ENCODE measurements around the gene SREBF1. TPM values are rescaled to one million over a fixed set of nuclear protein-coding genes. Genes with fewer than 3 reads are reported as not detected.

Gene SREBF1
- total and polyA plus RNA-seq, 10 of the 15 experiments (the other 5 are each of a cell fraction or from before 2014, with no cell fraction given), result 1.4 to 84.6 (median 20.4) TPM

DNA sequence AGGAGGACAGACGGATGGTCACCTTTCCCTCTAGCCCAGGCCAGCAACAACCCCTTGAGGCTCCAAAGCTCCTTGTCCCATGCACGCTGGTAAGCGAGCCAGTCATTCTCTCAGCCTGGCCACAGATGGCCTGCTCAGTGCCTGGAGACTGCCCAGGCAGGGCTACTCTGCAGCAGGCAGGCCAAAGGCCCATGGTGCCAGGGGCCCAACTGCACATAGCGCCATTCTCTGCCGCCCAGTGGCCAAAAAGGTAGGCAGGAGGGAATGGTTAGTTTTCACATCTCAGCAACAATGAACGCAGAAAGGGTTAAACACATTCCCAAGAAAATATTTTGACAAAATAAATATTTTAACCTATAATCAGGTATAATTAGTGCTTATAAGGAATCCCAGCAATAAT lies 7.7 kb upstream of the SREBF1 start (continued):
- TF ChIP-seq, protein P1, sequence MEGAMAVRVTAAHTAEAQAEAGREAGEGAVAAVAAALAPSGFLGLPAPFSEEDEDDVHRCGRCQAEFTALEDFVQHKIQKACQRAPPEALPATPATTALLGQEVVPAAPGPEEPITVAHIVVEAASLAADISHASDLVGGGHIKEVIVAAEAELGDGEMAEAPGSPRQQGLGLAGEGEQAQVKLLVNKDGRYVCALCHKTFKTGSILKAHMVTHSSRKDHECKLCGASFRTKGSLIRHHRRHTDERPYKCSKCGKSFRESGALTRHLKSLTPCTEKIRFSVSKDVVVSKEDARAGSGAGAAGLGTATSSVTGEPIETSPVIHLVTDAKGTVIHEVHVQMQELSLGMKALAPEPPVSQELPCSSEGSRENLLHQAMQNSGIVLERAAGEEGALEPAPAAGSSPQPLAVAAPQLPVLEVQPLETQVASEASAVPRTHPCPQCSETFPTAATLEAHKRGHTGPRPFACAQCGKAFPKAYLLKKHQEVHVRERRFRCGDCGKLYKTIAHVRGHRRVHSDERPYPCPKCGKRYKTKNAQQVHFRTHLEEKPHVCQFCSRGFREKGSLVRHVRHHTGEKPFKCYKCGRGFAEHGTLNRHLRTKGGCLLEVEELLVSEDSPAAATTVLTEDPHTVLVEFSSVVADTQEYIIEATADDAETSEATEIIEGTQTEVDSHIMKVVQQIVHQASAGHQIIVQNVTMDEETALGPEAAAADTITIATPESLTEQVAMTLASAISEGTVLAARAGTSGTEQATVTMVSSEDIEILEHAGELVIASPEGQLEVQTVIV (IDR thresholded peaks at IDR 0.05; ENCODE audit: borderline replicate concordance, partially characterized antibody), result no peak
- TF ChIP-seq LARP7 (IDR thresholded peaks at IDR 0.05), result no peak

GRCh38 chr17:17844079-17844478 lies 7.3 kb upstream of the SREBF1 start:
- in situ Hi-C loops (cut with MboI), result no loop called here
- H3K4me1 ChIP-seq (ENCODE audit: control insufficient read depth, insufficient read depth, low read length), result peaks cover 14% of the 10 kb centered on the region
- H4K20me1 ChIP-seq (ENCODE audit: control insufficient read depth, insufficient read depth), result no peaks in the 10 kb centered on the region
- no peak overlapping the region for H3K4me3 ChIP-seq
- no peak overlapping the region for H3K27ac ChIP-seq (ENCODE audit: control insufficient read depth, insufficient read depth)
- ChIA-PET POLR2A (no interaction called here), CTCF (no interaction called here), RAD21 (ENCODE audit: unreplicated experiment) (no interaction called here), SMC1A (ENCODE audit: uncharacterized antibody, unreplicated experiment) (no interaction called here)
- BruUV-seq (replicated peaks), result no TSS peak
- TF ChIP-seq, protein P1 (IDR thresholded peaks at IDR 0.05; ENCODE audit: borderline replicate concordance, partially characterized antibody), result no peak
- TF ChIP-seq TCF12 (IDR thresholded peaks at IDR 0.05; ENCODE audit: low read depth, low read length) (no peak), SP1 (IDR thresholded peaks at IDR 0.05; ENCODE audit: low read depth, low read length) (no peak)
- TF ChIP-seq, protein P2, sequence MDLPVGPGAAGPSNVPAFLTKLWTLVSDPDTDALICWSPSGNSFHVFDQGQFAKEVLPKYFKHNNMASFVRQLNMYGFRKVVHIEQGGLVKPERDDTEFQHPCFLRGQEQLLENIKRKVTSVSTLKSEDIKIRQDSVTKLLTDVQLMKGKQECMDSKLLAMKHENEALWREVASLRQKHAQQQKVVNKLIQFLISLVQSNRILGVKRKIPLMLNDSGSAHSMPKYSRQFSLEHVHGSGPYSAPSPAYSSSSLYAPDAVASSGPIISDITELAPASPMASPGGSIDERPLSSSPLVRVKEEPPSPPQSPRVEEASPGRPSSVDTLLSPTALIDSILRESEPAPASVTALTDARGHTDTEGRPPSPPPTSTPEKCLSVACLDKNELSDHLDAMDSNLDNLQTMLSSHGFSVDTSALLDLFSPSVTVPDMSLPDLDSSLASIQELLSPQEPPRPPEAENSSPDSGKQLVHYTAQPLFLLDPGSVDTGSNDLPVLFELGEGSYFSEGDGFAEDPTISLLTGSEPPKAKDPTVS (IDR thresholded peaks at IDR 0.05; ENCODE audit: low read depth, low read length), result no peak
- FAIRE-seq (no peak), ATAC-seq (no peak), DNase-seq (ENCODE audit: low read depth, low spot score) (no peak)
- intact Hi-C loops (cut with micrococcal nuclease; ENCODE audit: unreplicated experiment), result no loop called here
- WGBS (ENCODE audit: insufficient coverage, insufficient replicate concordance, low lambda C conversion rate, missing lambda C conversion rate), result 66% methylated on average over 5 of the region's 7 CpGs
- H3K4me2 ChIP-seq (ENCODE audit: control insufficient read depth, insufficient read depth), result no peak overlapping the region
- H3K9ac ChIP-seq (ENCODE audit: control insufficient read depth, insufficient read depth, low read length), result no peak overlapping the region
- no peaks in the 10 kb centered on the region for H3K79me2 ChIP-seq (ENCODE audit: control insufficient read depth, insufficient read depth, low read length)
- H3K9me3 ChIP-seq (replicated peaks; ENCODE audit: control insufficient read depth, insufficient read depth, low read length), result no peaks in the 10 kb centered on the region
- no peak overlapping the region for H2AFZ ChIP-seq (ENCODE audit: control insufficient read depth, low read depth, low read length)
- H3K27me3 ChIP-seq (replicated peaks in 1 of 2; ENCODE audit: control insufficient read depth in 2 of 2, insufficient read depth in 2 of 2, low read length in 1 of 2), result no peaks in the 10 kb centered on the region
- no peaks in the 10 kb centered on the region for H3K36me3 ChIP-seq (ENCODE audit: control insufficient read depth in 2 of 2, insufficient read depth in 2 of 2, low read length in 1 of 2)

Data from GM12878 (cell line).